Lower leg skin (tissue), 4 donors: ENCODE data around the gene PLCH1. TPM values are rescaled to one million over a fixed set of nuclear protein-coding genes. Genes with fewer than 3 reads are reported as not detected.

Source experiments
- DNase-seq, 2 donors: peaks; one replicate each; pipeline ENCODE4 v3.0.0-alpha.2; 2019; ENCODE audit warnings: low spot score in 2 of 2
- H3K4me3 ChIP-seq: fragments of 200-600 bp; sonication (generic); 2 replicates; pipeline ENCODE4 v1.5.1; 2017; ENCODE audit warnings: mild to moderate bottlenecking, low read depth; ENCODE audit not compliant: poor library complexity, severe bottlenecking
- CTCF ChIP-seq, 3 donors: fragments of 450-650 bp; IDR thresholded peaks; one replicate each; pipeline ENCODE4 v1.5.1; 2016; ENCODE audit warnings: antibody characterized with exemption in 3 of 3, mild to moderate bottlenecking in 3 of 3, moderate library complexity in 2 of 3
- POLR2A ChIP-seq, 2 donors: fragments of 450-650 bp; IDR thresholded peaks; one replicate each; pipeline ENCODE4 v1.6.1; 2016 to 2017; ENCODE audit warnings: antibody characterized with exemption in 2 of 2, mild to moderate bottlenecking in 1 of 2, moderate library complexity in 1 of 2
- WGBS, 2 donors: methylation state at CpG; one replicate each; pipeline ENCODE4 v1.1.5; 2018; 5-methylcytosine and 5-hydroxymethylcytosine counted together
- intact Hi-C: fragments of 100-400 bp; cut with DNase I; formaldehyde crosslinking; loops from one replicate; pipeline ENCODE4 v1.15.0; 2023; ENCODE audit warnings: low total_unique reads
- total RNA-seq, 4 donors: library from RNA; depleted of rRNA; stranded (reverse); fragments of >200 nt; gene quantifications; one replicate each; pipeline ENCODE4 v1.1.0, GENCODE V29; 2016

Gene PLCH1
- total RNA-seq, 4 donors from 2014 or later = 0.55 to 1.2 (median 0.79) TPM

- 60 to 80% methylated on average over 4 of the region's 4 CpGs for WGBS, 2 donors
- no peak for TF ChIP-seq CTCF (IDR thresholded peaks at IDR 0.05)
- no peak for TF ChIP-seq POLR2A (IDR thresholded peaks at IDR 0.05)
- no peak overlapping the region for H3K4me3 ChIP-seq
- DNase-seq = no peak
- intact Hi-C loops = loop anchor here (5.0 kb wide), 1 partner anchor 611 kb away; no protein-coding TSS in a partner anchor
Measured at GRCh38 chr3:155553780-155554179, 191.1 kb downstream of the PLCH1 start.

GRCh38 chr3:155553326-155553725, 191.5 kb downstream of the PLCH1 start:
- intact Hi-C loops = loop anchor here (5.0 kb wide), 1 partner anchor 611 kb away; no protein-coding TSS in a partner anchor
- 83 to 86% methylated on average over 4 of the region's 4 CpGs for WGBS, 2 donors
- H3K4me3 ChIP-seq = no peak overlapping the region
- TF ChIP-seq POLR2A (IDR thresholded peaks at IDR 0.05) (no peak), CTCF (IDR thresholded peaks at IDR 0.05) (no peak)
- no peak for DNase-seq

GRCh38 chr3:155550391-155550790, 194.5 kb downstream of the PLCH1 start:
- no peak for DNase-seq
- H3K4me3 ChIP-seq = no peak overlapping the region
- TF ChIP-seq CTCF (IDR thresholded peaks at IDR 0.05) (no peak), POLR2A (IDR thresholded peaks at IDR 0.05) (no peak)
- whole genome bisulfite sequencing, 2 donors = 96 to 99% methylated on average over 3 of the region's 3 CpGs
- intact Hi-C loops = loop anchor here (5.0 kb wide), 1 partner anchor 608 kb away; no protein-coding TSS in a partner anchor

GRCh38 chr3:155549087-155549486, 195.8 kb downstream of the PLCH1 start:
- 67 to 84% methylated on average over 2 of the region's 2 CpGs for WGBS, 2 donors
- intact Hi-C loops = no loop called here

GRCh38 chr3:155548195-155548594, 196.7 kb downstream of the PLCH1 start:
- H3K4me3 ChIP-seq = no peak overlapping the region
- intact Hi-C loops = no loop called here
- TF ChIP-seq POLR2A (IDR thresholded peaks at IDR 0.05) (no peak), CTCF (IDR thresholded peaks at IDR 0.05) (no peak)
- DNase-seq = no peak
- 67 to 80% methylated on average over 2 of the region's 2 CpGs for WGBS, 2 donors

More at GRCh38 chr3:155549087-155549486, 195.8 kb downstream of the PLCH1 start:
- H3K4me3 ChIP-seq = no peak overlapping the region
- no peak for DNase-seq
- TF ChIP-seq CTCF (IDR thresholded peaks at IDR 0.05) (no peak), POLR2A (IDR thresholded peaks at IDR 0.05) (no peak)

- 78 to 93% methylated on average over 3 of the region's 3 CpGs for WGBS, 2 donors
- TF ChIP-seq CTCF (IDR thresholded peaks at IDR 0.05) (no peak), POLR2A (IDR thresholded peaks at IDR 0.05) (no peak)
- no peak overlapping the region for H3K4me3 ChIP-seq
- no peak for DNase-seq
- intact Hi-C loops = no loop called here
Measured at GRCh38 chr3:155535098-155535497, 209.8 kb downstream of the PLCH1 start.
